HG03575 (cell line): ENCODE measurements around the gene DHX40.
"Not testable (repeated sequence)": the region's sequence is repeated elsewhere in the genome, so short reads cannot be mapped to it uniquely, and the experiment has no call there.

ENCODE experiments used
- ATAC-seq: cut with Tn5 transposase; IDR thresholded peaks from one replicate; pipeline ENCODE4 v1.9.1; 2021; ENCODE audit not compliant: unreplicated experiment, insufficient number of reproducible peaks, low FRiP score; ENCODE audit errors: extremely low read depth

Gene DHX40

GRCh38 chr17:59550703-59551102 is 14.7 kb upstream of the DHX40 start:
- ATAC-seq: no peak

- ATAC-seq: no peak
Measured at GRCh38 chr17:59558039-59558438, 7.4 kb upstream of the DHX40 start.

DNA sequence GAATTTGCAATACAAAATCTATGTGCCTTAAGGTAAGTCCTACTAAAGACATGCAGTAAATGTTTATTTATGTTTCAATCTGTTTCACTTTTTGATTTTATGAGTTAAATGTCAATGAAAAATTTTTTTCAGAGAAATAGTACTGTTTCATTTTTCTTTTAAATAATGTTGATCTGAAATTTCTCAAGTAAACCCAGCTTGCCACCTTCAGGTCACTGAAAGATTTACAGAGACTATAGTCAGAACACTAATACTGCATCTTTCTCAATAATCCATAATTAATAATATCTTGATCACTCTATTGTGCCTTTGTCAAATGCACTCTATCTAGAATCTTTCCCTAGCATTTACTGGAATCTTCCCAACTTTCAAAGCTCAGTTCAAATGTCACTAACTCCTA is 6.5 kb upstream of the DHX40 start:
- no peak for ATAC-seq

GRCh38 chr17:59561042-59561441 is 4.4 kb upstream of the DHX40 start:
- no peak for ATAC-seq

- ATAC-seq: no peak
Measured at GRCh38 chr17:59565959-59566324, 532 bp downstream of the DHX40 start.

- not testable (repeated sequence) for ATAC-seq
Measured at GRCh38 chr17:59569151-59569550, 3.7 kb downstream of the DHX40 start.

DNA sequence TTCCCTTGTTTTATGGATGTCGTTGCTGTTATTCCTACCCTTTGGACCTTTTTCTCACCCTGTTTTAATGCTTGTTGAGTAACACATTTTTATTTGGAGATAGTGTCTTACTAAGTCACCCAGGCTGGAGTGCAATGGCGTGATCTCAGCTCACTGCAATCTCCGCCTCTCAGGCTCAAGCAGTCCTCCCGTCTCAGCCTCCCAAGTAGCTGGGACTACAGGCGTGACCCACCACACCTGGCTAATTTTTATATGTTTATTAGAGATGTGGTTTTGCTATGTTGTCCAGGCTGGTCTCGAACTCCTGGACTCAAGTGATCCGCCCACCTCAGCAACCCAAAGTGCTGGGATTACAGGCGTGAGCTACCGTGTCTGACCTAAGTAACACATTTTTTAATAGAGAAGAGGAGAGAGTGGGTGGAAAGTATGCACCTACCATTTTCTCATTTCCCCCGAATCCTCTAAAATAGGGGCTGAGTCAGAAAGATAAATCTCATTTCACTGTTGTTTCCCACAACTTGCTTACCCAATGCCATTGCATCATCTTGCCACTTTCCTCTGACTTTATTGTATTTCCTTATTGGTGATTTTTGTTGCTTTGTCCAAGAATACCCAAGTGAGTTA is 7.0 kb downstream of the DHX40 start:
- ATAC-seq: no peak

GRCh38 chr17:59584168-59584567 is 18.8 kb downstream of the DHX40 start:
- not testable (repeated sequence) for ATAC-seq

DNA sequence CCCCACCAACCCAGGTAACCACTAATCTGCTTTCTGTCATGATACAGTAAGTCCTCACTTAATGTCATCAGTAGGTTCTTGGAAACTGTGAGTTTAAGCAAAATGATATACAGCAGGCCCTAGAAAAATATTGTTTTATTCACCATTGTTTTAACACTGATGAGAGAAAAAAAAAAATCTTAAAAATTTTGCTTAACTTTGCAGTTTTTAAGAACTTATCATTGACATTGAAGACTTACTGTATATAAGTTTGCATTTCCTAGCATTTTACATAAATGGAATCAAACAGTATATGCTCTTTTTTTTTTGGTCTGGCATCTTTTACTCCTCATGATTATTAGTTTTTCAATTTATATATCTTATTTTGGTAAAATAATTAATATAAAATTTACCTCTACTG is 34.8 kb downstream of the DHX40 start:
- ATAC-seq: no peak

- peak; percentile 39 for ATAC-seq
Measured at GRCh38 chr17:59601130-59601529, 35.7 kb downstream of the DHX40 start.

GRCh38 chr17:59607061-59607460 is 41.7 kb downstream of the DHX40 start:
- no peak for ATAC-seq

- no peak for ATAC-seq
Measured at GRCh38 chr17:59607817-59608403, 42.5 kb downstream of the DHX40 start.

DNA sequence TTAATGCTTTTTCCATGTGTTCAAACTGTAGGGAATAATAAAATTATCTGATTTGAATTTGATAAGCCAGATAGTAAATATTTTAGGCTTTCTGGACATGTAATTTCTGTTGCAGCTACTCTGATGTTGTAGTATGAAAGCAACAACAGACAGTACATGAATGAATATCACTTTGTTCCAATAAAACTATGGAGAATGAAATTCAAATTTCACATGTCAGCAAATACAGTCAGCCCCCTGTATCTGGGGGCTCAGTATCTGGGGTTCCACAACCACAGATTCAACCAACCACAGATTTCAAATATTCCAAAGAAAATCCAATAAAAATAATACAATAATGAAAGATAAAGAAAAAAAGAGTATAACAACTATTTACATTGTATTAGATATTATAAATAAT is 46.1 kb downstream of the DHX40 start:
- ATAC-seq: no peak

- ATAC-seq: no peak
Measured at GRCh38 chr17:59616253-59616920, 51.0 kb downstream of the DHX40 start.

GRCh38 chr17:59617156-59617732 is 51.8 kb downstream of the DHX40 start:
- ATAC-seq: no peak

- no peak for ATAC-seq
Measured at GRCh38 chr17:59619035-59619297, 53.6 kb downstream of the DHX40 start.

GRCh38 chr17:59619298-59620063 is 54.1 kb downstream of the DHX40 start, which contains the start of gene CLTC:
Gene CLTC (plus strand): TSS chr17:59619895. CDS start chr17:59620132, 237 bp downstream.
- peak; percentile 31 for ATAC-seq

GRCh38 chr17:59620064-59620359 is 54.6 kb downstream of the DHX40 start:
- no peak for ATAC-seq

GRCh38 chr17:59620518-59621259 is 55.3 kb downstream of the DHX40 start:
- no peak for ATAC-seq
